ENCODE data around the gene SH3BP2.

Gene SH3BP2

DNA sequence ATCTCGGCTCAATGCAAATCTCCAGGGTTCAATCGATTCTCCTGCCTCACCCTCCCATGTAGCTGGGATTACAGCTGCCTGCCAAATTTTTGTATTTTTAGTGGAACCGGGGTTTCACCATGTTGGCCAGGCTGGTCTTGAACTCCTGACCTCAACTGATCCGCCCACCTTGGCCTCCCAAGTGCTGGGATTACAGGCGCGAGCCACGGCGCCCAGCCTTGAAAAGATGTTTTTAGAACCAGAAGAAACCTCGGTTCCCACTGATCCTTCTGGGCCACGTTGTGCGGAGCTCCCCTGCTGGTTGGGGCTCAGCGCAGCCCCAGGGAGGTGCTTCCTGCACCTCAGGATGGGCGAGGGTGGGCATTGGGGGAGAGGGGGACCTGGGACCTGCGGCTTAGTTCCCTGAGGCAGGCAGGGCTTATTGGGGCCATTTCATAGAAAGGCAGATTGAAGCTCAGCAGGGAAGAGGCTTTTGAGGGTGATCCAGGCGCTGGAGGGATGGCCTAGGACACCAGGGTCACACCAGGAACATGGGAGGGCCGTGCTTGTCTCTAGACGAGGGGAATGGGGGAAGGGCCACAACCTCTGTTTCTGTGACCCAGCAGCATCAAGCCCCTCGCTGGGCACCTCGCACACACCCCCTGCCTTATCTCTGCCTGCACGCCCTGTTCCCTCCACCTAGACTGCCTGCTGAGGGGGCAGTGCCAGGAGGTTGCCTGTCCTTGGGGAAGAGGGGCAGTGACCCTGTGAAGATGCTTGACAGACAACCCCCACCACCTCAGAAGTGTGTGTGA lies 44.4 kb downstream of the SH3BP2 start:
- Histone ChIP-seq H3K9me3 (ENCODE audit: control insufficient read depth, insufficient read depth, low read length) (no peaks in the 10 kb centered on the region), H3K27ac (ENCODE audit: low read depth, low read length) (peak overlapping the region; percentile 38), H4K20me1 (ENCODE audit: control insufficient read depth, insufficient read depth, low read depth, low read length) (peaks cover 16% of the 10 kb centered on the region; the same call in 1 of the 2 replicates), H3K4me3 (ENCODE audit: low read length) (peak overlapping the region; percentile 63), H3K36me3 (ENCODE audit: control insufficient read depth, low read length) (no peaks in the 10 kb centered on the region), H3K9me2 (replicated peaks; ENCODE audit: control insufficient read depth, low read length) (no peaks in the 10 kb centered on the region), H3K4me1 (ENCODE audit: control insufficient read depth, low read length) (peaks cover 60% of the 10 kb centered on the region), H3K4me2 (ENCODE audit: low read length) (peak overlapping the region; percentile 75), H3K27me3 (ENCODE audit: control insufficient read depth, low read length) (peaks cover 13% of the 10 kb centered on the region), H3K79me2 (ENCODE audit: control insufficient read depth, low read length) (no peaks in the 10 kb centered on the region), H3F3A (ENCODE audit: control insufficient read depth, insufficient read depth) (peaks cover 9% of the 10 kb centered on the region; the same call in 1 of the 2 replicates)
- TF ChIP-seq, protein P1, sequence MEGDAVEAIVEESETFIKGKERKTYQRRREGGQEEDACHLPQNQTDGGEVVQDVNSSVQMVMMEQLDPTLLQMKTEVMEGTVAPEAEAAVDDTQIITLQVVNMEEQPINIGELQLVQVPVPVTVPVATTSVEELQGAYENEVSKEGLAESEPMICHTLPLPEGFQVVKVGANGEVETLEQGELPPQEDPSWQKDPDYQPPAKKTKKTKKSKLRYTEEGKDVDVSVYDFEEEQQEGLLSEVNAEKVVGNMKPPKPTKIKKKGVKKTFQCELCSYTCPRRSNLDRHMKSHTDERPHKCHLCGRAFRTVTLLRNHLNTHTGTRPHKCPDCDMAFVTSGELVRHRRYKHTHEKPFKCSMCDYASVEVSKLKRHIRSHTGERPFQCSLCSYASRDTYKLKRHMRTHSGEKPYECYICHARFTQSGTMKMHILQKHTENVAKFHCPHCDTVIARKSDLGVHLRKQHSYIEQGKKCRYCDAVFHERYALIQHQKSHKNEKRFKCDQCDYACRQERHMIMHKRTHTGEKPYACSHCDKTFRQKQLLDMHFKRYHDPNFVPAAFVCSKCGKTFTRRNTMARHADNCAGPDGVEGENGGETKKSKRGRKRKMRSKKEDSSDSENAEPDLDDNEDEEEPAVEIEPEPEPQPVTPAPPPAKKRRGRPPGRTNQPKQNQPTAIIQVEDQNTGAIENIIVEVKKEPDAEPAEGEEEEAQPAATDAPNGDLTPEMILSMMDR (IDR thresholded peaks at IDR 0.05; ENCODE audit: low read depth, low read length, poor library complexity, severe bottlenecking), result no peak
- no peak for TF ChIP-seq EZH2phosphoT487 (IDR thresholded peaks at IDR 0.05; ENCODE audit: borderline replicate concordance, low read length)

DNA sequence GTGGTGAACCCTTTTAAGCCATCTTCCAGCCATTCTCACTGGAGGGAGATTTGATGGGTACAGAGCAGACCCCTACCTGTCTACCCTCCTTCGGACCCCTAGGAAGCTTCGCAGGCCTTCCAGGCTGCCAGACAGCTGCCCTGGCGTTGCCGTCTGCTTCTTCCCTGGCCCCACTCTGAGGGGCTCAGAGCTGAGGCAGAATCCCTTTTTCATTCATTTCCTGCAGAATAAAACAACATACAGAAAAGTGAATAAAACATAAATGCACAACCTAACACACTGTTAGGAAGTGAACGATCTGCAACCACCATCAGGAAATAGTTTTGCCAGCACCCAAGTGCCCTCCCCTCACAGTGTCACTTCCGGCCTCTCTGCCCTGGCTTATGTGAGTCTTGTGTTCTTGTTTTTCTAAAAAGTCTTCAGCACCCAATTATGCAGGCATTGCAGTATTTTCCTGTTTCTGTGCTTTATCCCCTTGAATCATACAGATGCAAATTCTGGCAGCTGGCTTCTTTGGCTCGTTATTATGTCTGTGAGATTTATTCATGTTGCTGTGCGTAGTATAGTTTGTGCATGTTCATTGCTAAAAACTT lies 45.1 kb downstream of the SH3BP2 start:
- H3K4me1 ChIP-seq (ENCODE audit: control insufficient read depth, low read length), result peaks cover 58% of the 10 kb centered on the region
- peak overlapping the region; percentile 38 for H3K27ac ChIP-seq (ENCODE audit: low read depth, low read length)
- no peaks in the 10 kb centered on the region for H3K79me2 ChIP-seq (ENCODE audit: control insufficient read depth, low read length)
- peaks cover 9% of the 10 kb centered on the region; the same call in 1 of the 2 replicates for H3F3A ChIP-seq (ENCODE audit: control insufficient read depth, insufficient read depth)
- H3K27me3 ChIP-seq (ENCODE audit: control insufficient read depth, low read length), result peaks cover 7% of the 10 kb centered on the region
- H3K4me2 ChIP-seq (ENCODE audit: low read length), result peak overlapping the region; percentile 75
- H4K20me1 ChIP-seq (ENCODE audit: control insufficient read depth, insufficient read depth, low read depth, low read length), result peaks cover 16% of the 10 kb centered on the region; the same call in 1 of the 2 replicates
- H3K9me2 ChIP-seq (replicated peaks; ENCODE audit: control insufficient read depth, low read length), result no peaks in the 10 kb centered on the region
- peak overlapping the region; percentile 63 for H3K4me3 ChIP-seq (ENCODE audit: low read length)
- no peaks in the 10 kb centered on the region for H3K36me3 ChIP-seq (ENCODE audit: control insufficient read depth, low read length)
- TF ChIP-seq, protein P1 (IDR thresholded peaks at IDR 0.05; ENCODE audit: low read depth, low read length, poor library complexity, severe bottlenecking), result no peak
- no peak for TF ChIP-seq EZH2phosphoT487 (IDR thresholded peaks at IDR 0.05; ENCODE audit: borderline replicate concordance, low read length)
- H3K9me3 ChIP-seq (ENCODE audit: control insufficient read depth, insufficient read depth, low read length), result no peaks in the 10 kb centered on the region

DNA sequence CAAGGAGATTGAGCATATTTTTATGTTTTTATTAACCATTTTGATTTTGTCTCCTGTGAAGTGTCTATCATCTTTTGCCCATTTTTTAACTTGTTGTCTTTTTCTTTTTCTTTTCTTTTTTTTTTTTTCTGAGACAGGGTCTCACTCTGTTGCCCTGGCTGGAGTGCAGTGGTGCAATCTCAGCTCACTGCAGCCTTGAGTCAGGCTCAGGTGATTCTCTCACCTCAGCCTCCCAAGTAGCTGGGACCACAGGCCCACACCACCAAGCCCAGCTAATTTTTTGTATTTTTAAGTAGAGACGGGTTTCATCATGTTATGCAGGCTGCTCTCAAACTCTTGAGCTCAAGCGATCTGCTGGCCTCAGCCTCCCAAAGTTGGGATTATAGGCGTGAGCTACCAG lies 46.2 kb downstream of the SH3BP2 start:
- Histone ChIP-seq H3K9me3 (ENCODE audit: control insufficient read depth, insufficient read depth, low read length) (no peaks in the 10 kb centered on the region), H3K36me3 (ENCODE audit: control insufficient read depth, low read length) (no peaks in the 10 kb centered on the region), H3K27ac (ENCODE audit: low read depth, low read length) (no peak overlapping the region), H3K27me3 (ENCODE audit: control insufficient read depth, low read length) (no peaks in the 10 kb centered on the region), H3K4me1 (ENCODE audit: control insufficient read depth, low read length) (peaks cover 53% of the 10 kb centered on the region), H3K9me2 (replicated peaks; ENCODE audit: control insufficient read depth, low read length) (no peaks in the 10 kb centered on the region), H3F3A (ENCODE audit: control insufficient read depth, insufficient read depth) (peaks cover 9% of the 10 kb centered on the region; the same call in 1 of the 2 replicates), H3K4me3 (ENCODE audit: low read length) (no peak overlapping the region), H4K20me1 (ENCODE audit: control insufficient read depth, insufficient read depth, low read depth, low read length) (peaks cover 7% of the 10 kb centered on the region; the same call in 1 of the 2 replicates), H3K79me2 (ENCODE audit: control insufficient read depth, low read length) (peaks cover under 1% of the 10 kb centered on the region; the same call in 1 of the 2 replicates), H3K4me2 (ENCODE audit: low read length) (peak overlapping the region; percentile 75; the same call in 1 of the 2 replicates)
- no peak for TF ChIP-seq EZH2phosphoT487 (IDR thresholded peaks at IDR 0.05; ENCODE audit: borderline replicate concordance, low read length)
- TF ChIP-seq, protein P1 (IDR thresholded peaks at IDR 0.05; ENCODE audit: low read depth, low read length, poor library complexity, severe bottlenecking), result no peak

Measured in DOHH2 (cell line).